ENCODE results near the gene WNT8B.

DNA sequence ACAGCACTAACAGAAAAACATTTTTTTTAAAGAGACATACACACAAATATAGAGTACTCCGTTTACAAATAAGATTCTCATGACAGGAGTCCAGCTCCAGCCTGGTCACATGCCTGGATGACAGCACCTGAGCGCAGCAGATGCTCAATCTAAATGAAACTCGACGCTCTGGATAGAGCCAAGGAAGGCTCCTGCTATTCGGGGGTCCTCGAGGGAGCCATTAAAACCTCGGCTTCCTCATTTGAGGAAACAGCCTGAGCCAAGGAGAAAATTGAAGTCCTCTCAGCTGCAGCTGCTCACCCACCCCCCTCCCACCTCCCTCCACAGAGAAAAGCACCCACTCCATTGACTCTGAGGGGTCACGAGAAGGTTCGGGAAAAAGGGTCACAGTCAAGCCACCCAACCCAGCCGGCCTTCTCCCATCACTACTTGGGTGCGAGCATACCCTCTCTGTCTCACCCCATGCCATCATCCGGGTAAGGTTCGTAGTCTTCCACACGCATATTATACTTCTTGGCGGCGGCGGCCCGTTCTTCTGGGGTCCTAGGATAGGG, 66.2 kb downstream of the WNT8B start:
- TF ChIP-seq POLR2A (IDR thresholded peaks at IDR 0.05) = no peak
- TF ChIP-seq, protein P1, sequence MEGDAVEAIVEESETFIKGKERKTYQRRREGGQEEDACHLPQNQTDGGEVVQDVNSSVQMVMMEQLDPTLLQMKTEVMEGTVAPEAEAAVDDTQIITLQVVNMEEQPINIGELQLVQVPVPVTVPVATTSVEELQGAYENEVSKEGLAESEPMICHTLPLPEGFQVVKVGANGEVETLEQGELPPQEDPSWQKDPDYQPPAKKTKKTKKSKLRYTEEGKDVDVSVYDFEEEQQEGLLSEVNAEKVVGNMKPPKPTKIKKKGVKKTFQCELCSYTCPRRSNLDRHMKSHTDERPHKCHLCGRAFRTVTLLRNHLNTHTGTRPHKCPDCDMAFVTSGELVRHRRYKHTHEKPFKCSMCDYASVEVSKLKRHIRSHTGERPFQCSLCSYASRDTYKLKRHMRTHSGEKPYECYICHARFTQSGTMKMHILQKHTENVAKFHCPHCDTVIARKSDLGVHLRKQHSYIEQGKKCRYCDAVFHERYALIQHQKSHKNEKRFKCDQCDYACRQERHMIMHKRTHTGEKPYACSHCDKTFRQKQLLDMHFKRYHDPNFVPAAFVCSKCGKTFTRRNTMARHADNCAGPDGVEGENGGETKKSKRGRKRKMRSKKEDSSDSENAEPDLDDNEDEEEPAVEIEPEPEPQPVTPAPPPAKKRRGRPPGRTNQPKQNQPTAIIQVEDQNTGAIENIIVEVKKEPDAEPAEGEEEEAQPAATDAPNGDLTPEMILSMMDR (IDR thresholded peaks at IDR 0.05) = no peak

Data from body of pancreas (tissue), 4 donors.